GM12801 (cell line): ENCODE data around the gene IL1RL1.

Source experiments
- TF ChIP-seq, protein P1 (sequence below): IDR thresholded peaks from one replicate; pipeline ENCODE4 v1.5.1; 2011; ENCODE audit warnings: control low read depth; ENCODE audit not compliant: insufficient read length; ENCODE audit errors: extremely low read depth

Gene IL1RL1

DNA sequence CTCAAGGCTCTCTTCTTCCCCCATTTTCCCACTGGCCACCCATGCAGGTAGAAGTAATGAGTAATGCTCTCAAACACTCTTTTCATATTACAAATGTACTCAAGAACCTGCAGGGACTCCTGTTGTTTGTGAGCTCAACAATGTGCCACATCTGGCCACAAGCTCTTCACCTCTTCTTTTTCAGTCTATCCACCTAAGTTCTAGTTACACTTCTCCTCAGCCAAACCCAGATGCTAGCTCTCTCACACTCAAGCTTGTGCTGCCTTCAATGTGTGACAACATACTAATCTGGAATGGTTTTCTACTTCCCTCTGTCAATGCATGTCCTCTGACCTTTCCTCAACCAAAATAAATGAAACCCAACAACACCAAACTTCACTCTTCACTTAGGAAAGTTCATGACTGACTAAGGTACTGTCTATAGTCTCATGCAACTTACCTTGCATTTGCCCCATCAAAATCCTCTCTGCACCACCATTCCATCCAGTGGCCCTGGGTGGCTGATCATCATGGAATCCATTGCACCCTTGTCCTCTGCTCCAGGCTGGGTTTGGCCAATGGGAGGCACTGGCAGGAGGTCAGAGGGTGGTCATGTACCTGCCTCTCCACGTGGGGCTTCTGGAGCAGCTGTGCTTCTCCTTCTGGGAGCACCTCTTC lies 38.9 kb downstream of the IL1RL1 start:
- TF ChIP-seq, protein P1, sequence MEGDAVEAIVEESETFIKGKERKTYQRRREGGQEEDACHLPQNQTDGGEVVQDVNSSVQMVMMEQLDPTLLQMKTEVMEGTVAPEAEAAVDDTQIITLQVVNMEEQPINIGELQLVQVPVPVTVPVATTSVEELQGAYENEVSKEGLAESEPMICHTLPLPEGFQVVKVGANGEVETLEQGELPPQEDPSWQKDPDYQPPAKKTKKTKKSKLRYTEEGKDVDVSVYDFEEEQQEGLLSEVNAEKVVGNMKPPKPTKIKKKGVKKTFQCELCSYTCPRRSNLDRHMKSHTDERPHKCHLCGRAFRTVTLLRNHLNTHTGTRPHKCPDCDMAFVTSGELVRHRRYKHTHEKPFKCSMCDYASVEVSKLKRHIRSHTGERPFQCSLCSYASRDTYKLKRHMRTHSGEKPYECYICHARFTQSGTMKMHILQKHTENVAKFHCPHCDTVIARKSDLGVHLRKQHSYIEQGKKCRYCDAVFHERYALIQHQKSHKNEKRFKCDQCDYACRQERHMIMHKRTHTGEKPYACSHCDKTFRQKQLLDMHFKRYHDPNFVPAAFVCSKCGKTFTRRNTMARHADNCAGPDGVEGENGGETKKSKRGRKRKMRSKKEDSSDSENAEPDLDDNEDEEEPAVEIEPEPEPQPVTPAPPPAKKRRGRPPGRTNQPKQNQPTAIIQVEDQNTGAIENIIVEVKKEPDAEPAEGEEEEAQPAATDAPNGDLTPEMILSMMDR = no peak

DNA sequence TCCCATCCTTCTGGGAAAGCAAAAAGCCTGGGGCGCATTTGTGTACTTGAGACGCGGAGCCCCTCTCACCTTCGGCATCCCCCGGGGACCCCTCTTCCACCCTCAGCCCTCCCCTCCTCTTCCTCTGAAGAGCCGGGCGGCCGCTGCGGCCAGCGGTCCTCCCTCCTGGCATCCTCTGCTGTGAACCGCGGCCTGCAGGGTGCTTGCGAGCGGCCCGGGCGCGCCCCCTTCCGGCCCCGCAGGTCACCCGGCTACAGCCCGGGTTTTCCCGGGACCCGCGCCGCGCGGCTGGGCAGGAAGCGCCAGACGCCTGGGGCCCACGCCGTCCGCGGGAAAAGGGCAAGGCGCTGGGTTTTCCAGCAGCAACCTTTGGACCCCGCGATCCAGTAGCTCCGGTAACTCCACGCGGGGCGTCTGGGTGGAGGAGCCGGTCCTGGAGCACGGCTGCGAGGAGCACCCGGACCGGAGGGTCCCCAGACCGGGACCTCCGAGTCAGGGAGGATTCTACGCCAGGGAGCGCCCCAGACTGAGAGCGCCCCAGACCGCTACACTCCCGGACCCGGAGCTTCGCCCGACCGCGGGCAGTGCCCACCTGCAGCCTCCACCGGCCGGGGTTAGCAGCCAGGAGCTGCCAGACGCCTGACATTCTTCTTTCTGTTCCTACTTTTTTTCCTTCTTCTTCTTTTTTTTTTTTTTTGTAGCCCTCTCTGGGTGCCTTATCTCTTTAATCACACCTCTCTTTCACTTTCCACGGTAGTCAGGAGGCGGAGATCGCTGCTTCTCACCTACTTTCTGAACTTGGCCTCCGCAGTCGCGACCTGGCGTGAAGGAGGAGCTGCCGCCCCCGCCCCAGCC lies 44.4 kb downstream of the IL1RL1 start, which contains the start of gene IL18R1:
Gene IL18R1, plus strand, starts transcription at position 271 of the 855 bp plus-strand sequence. CDS start 6,865 bp downstream, outside the sequence.
- TF ChIP-seq, protein P1 = no peak

DNA sequence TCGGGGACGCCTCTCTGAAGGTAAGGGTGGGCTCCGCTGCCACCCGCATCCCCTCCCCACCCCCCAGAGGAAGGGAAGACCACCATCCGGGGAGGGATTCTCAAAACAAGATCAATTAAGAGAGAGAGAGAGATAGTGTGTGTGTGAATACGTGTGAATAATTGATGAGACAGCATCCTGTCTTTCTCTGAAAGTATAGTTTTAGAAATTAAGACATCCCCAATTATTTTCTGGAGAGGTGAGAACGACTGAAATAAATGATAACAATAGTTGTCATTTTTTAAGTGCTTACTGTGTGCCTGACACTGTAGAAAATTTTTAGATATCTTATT lies 45.0 kb downstream of the IL1RL1 start:
- TF ChIP-seq, protein P1 = no peak

DNA sequence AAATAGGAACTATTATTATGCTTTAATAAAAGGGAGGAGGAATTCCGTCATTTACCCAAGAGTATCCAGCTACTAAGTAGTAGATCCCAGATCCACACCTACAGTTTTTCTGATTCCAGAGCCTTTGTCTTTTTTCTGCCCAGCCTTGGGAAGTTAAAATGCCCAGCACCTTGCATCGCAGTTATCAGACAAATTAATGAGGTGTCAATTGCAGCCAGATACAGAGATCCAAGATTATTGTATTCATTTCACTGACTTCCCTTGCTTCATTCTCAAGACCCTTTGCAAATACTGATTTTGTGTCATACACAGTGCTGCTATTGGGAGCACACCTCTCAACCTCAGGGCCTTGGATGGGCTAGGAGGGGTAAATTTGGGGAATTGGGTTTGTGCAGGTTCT lies 45.4 kb downstream of the IL1RL1 start:
- TF ChIP-seq, protein P1 = no peak

DNA sequence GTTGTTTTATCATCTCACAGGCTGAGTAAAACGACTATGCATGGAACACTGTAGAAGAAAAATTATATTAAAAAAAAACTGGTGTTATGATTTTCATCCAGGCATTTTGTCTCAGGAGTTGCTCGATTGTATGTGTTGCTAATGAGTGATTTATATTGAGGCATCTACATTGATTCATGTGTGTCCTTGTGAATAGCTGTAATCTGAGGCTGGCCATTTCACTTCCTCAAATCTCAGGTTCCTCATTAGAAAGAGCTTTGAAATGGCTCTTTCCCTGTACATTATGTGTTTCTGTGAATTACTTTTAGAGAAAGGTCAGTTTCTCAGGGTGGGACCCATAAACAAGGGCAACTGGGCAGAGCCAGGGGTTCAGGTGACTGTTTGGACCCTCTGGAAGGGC lies 46.6 kb downstream of the IL1RL1 start:
- TF ChIP-seq, protein P1 = no peak

DNA sequence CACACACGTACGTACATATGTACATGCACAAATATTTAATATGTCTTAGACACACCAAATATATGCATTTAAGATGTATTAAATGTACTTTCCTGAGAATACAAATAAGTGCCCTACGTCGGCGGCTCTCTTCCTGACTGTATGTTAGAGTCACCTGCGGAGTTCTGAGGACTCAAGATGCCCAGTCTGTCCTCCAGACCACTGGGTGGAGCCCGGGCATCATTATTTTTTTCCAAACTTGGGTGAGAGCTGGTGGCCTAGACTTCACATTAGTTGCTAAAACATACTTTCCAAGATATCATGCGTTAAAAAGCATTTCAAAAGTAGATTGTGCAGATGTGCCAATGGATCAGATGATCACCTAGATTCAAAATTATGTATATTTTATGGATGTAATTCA lies 47.1 kb downstream of the IL1RL1 start:
- TF ChIP-seq, protein P1 = no peak

DNA sequence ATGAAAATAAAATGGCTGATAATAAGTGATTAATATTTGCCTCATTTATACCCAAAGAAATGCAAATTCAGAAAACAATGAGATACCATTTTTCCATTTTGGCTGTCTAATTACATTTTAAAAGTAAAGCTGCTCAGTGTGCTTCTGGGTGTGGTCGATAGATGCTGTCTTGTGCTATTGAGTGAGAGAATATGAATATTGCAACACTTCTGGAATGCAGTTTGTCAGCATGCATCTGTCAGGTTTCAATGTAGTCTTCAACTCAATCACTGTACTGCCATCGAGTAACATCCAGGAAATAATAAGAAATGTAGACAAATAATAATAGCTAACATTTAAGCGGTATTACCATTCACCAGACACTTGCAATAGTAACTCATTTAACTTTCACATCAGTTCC lies 48.2 kb downstream of the IL1RL1 start:
- TF ChIP-seq, protein P1 = no peak
